Kidney (tissue), 11 donors: ENCODE measurements around the gene FCGR3B. TPM values are rescaled to one million over a fixed set of nuclear protein-coding genes. Genes with fewer than 3 reads are reported as not detected.
"Not testable (repeated sequence)": the region's sequence is repeated elsewhere in the genome, so short reads cannot be mapped to it uniquely, and the experiment has no call there.

Experiments used
- DNase-seq, 5 donors: peaks; one replicate each; pipeline ENCODE4 v3.0.0-alpha.2; 2013 to 2020
- FAIRE-seq: peaks from 2 replicates; lab custom pipeline; 2012; peaks lifted over from hg19 to GRCh38; lab: Jason Lieb, UNC
- H3K27ac ChIP-seq, 2 donors: one replicate each; pipeline ENCODE4 v1.7.0; 2013; ENCODE audit warnings: low read depth in 2 of 2, low read length in 2 of 2, inconsistent platforms in 1 of 2
- H3K27me3 ChIP-seq: one replicate; pipeline ENCODE4 v1.7.1; 2013; ENCODE audit warnings: low read length, inconsistent platforms; ENCODE audit not compliant: control insufficient read depth, insufficient read depth
- H3K36me3 ChIP-seq, 3 donors: one replicate each; pipeline versions ENCODE4 v1.7.0 to v1.7.1; 2013; ENCODE audit warnings: low read length in 3 of 3, control low read depth in 1 of 3, inconsistent platforms in 1 of 3; ENCODE audit not compliant: insufficient read depth in 3 of 3, control insufficient read depth in 2 of 3
- H3K4me1 ChIP-seq, 3 donors: one replicate each; pipeline versions ENCODE4 v1.7.0 to v1.7.1; 2013; ENCODE audit warnings: low read length in 3 of 3, inconsistent platforms in 1 of 3, low read depth in 1 of 3; ENCODE audit not compliant: control insufficient read depth in 2 of 3, insufficient read depth in 2 of 3
- H3K4me3 ChIP-seq, 3 donors: one replicate each; pipeline versions ENCODE4 v1.7.0 to v1.8.1; 2013; ENCODE audit warnings: low read length in 3 of 3, control low read depth in 1 of 3, inconsistent platforms in 1 of 3
- H3K9ac ChIP-seq, 3 donors: one replicate each; pipeline versions ENCODE4 v1.7.0 to v1.7.1; 2013; ENCODE audit warnings: low read length in 3 of 3, control low read depth in 1 of 3, inconsistent platforms in 1 of 3
- H3K9me3 ChIP-seq, 3 donors: one replicate each; pipeline versions ENCODE4 v1.7.0 to v1.7.1; 2013; ENCODE audit warnings: low read length in 3 of 3, control low read depth in 1 of 3, inconsistent platforms in 1 of 3; ENCODE audit not compliant: control insufficient read depth in 2 of 3, insufficient read depth in 1 of 3
- intact Hi-C: fragments of 100-400 bp; cut with DNase I; formaldehyde crosslinking; loops from one replicate; pipeline ENCODE4 v1.11.1; 2022
- polyA plus RNA-seq: library from polyadenylated mRNA; stranded (reverse); fragments of 350-450 nt; fragmentation: Illumina TruSeq; extraction: RNeasy Lipid Tissue Mini Kit (QIAGEN cat#74804); gene quantifications from one replicate; pipeline ENCODE4 v1.2.3, GENCODE V29; 2014; ENCODE audit warnings: low read depth, low replicate concordance; ENCODE audit not compliant: insufficient read depth
- total RNA-seq: library from RNA; stranded (reverse); fragmentation: NEBNext Ultra II Directional; extraction: Animal tissue kit (Norgen Biotek cat#: 25700); gene quantifications from one replicate; pipeline ENCODE4 v1.2.1, GENCODE V29; 2021
- donor health status: control.
- donor health status: control.
- donor health status: DM: yes; HTN: yes; CAD: no.
- donor health status: Normal renal cell carcinoma (clear cell type).

Gene FCGR3B
- total and polyA plus RNA-seq, 2 donors from 2014 or later, result 4.3 TPM; not detected in 1

- DNase-seq, H3K4me3 ChIP-seq, H3K27me3 ChIP-seq, H3K36me3 ChIP-seq, intact Hi-C loops, H3K9ac ChIP-seq, H3K4me1 ChIP-seq, H3K27ac ChIP-seq, H3K9me3 ChIP-seq, FAIRE-seq: not testable (repeated sequence)
Observed at GRCh38 chr1:161662684-161663339, 31.8 kb upstream of the FCGR3B start, which contains the start of gene FCGR2B. TSS of gene FCGR2B (plus strand) at chr1:161663143. CDS start at chr1:161663242, 99 bp downstream.

GRCh38 chr1:161661660-161662311 lies 30.8 kb upstream of the FCGR3B start:
- H3K9ac ChIP-seq, FAIRE-seq, intact Hi-C loops, DNase-seq, H3K36me3 ChIP-seq, H3K27ac ChIP-seq, H3K27me3 ChIP-seq, H3K4me1 ChIP-seq, H3K4me3 ChIP-seq, H3K9me3 ChIP-seq: not testable (repeated sequence)

DNA sequence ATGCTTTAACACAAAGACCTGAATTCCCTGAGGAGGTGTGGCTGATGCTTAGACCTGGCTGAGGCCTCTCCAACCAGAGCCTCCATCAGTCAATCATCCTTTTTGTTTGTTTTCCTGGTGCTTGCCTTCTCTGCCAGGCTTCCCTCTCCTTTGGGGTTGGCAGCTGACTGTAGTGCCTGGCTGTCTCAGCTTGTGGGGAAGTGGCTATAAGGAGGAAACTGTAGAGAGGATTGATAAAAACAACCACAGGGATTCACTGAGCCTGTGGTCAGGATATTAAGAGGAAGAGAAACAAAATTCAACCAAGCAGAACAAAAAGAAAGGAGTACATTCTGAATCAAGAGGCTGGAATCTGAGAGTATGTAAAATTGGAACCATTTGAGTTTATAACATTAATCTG lies 27.5 kb upstream of the FCGR3B start:
- DNase-seq, H3K4me1 ChIP-seq, intact Hi-C loops, H3K9me3 ChIP-seq, H3K27me3 ChIP-seq, H3K4me3 ChIP-seq, H3K27ac ChIP-seq, FAIRE-seq, H3K36me3 ChIP-seq, H3K9ac ChIP-seq: not testable (repeated sequence)

DNA sequence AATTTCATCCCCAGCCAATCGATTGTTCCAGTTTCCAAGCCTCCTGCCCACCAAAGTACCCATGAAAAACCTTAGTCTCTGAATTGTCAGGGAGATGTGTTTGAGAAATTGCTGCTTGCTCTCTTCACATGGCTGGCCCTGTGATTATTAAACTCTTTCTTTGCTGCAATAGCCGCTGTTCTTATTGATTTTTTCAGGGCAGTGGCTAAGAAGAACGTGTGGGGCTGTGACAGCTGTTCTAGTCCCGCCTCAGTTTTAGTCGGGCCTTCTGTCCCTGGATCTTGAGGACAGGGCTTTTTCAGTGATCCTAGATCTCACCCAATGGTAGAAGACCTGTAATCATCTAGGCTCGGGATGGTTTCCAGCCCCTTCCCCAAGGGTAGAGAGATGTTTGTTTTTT lies 23.0 kb upstream of the FCGR3B start:
- H3K9me3 ChIP-seq, FAIRE-seq, H3K27me3 ChIP-seq, H3K4me1 ChIP-seq, H3K36me3 ChIP-seq, DNase-seq, H3K27ac ChIP-seq, H3K4me3 ChIP-seq, H3K9ac ChIP-seq, intact Hi-C loops: not testable (repeated sequence)

- FAIRE-seq, H3K9me3 ChIP-seq, H3K4me1 ChIP-seq, H3K36me3 ChIP-seq, H3K27ac ChIP-seq, H3K27me3 ChIP-seq, H3K9ac ChIP-seq, H3K4me3 ChIP-seq, intact Hi-C loops, DNase-seq: not testable (repeated sequence)
Observed at GRCh38 chr1:161653541-161653940, 22.6 kb upstream of the FCGR3B start.
